ENCODE results near the gene SFMBT1.

The SFMBT1 gene

DNA sequence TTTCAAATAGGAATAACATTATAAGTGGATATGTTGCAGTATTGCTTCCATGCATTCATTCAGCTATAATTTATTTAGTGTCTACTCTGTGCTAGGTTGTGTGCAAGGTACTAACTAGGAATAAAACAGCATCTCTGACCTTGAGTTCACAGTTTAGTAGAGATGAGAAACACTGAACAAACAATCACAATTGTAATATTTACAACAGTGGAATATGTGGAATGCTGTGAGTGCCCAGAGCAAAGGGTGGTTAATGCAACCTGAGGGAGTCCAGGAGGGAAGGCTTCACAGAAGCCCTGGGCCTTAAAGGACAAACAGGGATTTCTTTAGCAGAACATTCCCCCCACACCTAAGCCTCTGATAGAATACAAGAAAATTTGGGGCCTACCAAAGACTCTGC lies 13.3 kb downstream of the SFMBT1 start:
- TF ChIP-seq, protein P1, sequence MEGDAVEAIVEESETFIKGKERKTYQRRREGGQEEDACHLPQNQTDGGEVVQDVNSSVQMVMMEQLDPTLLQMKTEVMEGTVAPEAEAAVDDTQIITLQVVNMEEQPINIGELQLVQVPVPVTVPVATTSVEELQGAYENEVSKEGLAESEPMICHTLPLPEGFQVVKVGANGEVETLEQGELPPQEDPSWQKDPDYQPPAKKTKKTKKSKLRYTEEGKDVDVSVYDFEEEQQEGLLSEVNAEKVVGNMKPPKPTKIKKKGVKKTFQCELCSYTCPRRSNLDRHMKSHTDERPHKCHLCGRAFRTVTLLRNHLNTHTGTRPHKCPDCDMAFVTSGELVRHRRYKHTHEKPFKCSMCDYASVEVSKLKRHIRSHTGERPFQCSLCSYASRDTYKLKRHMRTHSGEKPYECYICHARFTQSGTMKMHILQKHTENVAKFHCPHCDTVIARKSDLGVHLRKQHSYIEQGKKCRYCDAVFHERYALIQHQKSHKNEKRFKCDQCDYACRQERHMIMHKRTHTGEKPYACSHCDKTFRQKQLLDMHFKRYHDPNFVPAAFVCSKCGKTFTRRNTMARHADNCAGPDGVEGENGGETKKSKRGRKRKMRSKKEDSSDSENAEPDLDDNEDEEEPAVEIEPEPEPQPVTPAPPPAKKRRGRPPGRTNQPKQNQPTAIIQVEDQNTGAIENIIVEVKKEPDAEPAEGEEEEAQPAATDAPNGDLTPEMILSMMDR (IDR thresholded peaks at IDR 0.05; ENCODE audit: borderline replicate concordance, control extremely low read depth, extremely low read depth, insufficient read depth, missing control alignments) = no peak
- no peak for DNase-seq (ENCODE audit: low spot score)
- in situ Hi-C loops (cut with MboI; ENCODE audit: low sequenced_read_pairs, unreplicated experiment) = no loop called here

DNA sequence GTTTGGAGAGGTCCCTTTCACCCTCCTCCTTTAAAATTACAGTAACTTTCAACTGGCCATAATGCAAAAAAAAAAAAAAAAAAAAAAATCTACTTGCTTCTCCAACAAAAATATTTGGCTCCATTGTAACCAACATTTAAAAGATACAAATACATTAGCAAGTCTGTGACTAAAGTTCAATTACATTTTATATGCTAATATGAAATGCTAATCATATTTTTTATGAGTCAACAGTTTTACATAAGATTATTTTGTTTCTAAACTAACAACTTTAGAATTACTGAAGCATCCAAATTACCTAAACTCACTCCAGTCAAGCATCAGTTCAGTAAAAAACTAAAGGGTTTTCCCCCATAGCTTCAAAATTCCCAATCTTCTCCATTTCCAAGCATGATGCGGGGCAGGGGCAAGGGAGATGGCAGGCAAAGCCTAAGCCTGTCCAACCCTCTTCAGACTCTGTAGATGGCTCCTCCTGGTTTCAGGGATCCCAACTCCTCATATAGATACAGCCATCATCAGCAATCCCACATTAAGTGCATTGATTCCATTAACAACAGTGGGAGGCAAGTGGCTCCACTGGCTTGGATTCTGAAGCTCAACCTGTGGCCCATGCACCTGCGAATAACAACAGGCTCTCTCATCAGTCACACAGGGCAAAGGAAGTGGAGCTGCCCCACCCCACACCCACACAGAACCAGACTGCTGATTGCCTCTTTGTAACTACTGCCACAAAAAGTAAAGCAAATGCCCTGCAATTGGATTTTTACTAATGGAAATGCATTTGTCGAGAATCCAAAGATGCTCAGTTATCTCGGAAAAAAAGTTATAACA lies 15.0 kb downstream of the SFMBT1 start:
- DNase-seq (ENCODE audit: low spot score) = peak; percentile 59
- in situ Hi-C loops (cut with MboI; ENCODE audit: low sequenced_read_pairs, unreplicated experiment) = no loop called here
- TF ChIP-seq, protein P1 (IDR thresholded peaks at IDR 0.05; ENCODE audit: borderline replicate concordance, control extremely low read depth, extremely low read depth, insufficient read depth, missing control alignments) = no peak

DNA sequence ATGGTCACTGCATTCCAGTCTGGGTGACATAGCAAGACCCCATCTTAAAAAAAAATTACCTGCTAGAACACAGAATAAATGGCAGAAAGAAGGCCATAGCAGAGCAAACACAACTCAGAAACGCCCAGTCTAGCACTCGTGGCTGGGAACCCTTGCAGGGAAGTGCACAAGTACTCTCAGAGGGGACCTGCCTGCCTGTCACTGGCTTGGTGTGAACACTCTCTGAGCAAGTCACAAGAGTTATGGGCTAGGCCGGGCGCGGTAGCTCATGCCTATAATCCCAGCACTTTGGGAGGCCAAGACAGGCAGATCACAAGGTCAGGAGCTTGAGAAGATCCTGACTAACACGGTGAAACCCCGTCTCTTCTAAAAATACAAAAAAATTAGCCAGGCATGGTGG lies 17.2 kb downstream of the SFMBT1 start:
- in situ Hi-C loops (cut with MboI; ENCODE audit: low sequenced_read_pairs, unreplicated experiment) = no loop called here
- TF ChIP-seq, protein P1 (IDR thresholded peaks at IDR 0.05; ENCODE audit: borderline replicate concordance, control extremely low read depth, extremely low read depth, insufficient read depth, missing control alignments) = no peak
- no peak for DNase-seq (ENCODE audit: low spot score)

- TF ChIP-seq, protein P1 (IDR thresholded peaks at IDR 0.05; ENCODE audit: borderline replicate concordance, control extremely low read depth, extremely low read depth, insufficient read depth, missing control alignments) = no peak
- in situ Hi-C loops (cut with MboI; ENCODE audit: low sequenced_read_pairs, unreplicated experiment) = no loop called here
- no peak for DNase-seq (ENCODE audit: low spot score)
These were observed 18.5 kb downstream of the SFMBT1 start for GRCh38 chr3:53027254-53027844.

GRCh38 chr3:53026382-53027162 lies 19.3 kb downstream of the SFMBT1 start:
- TF ChIP-seq, protein P1 (IDR thresholded peaks at IDR 0.05; ENCODE audit: borderline replicate concordance, control extremely low read depth, extremely low read depth, insufficient read depth, missing control alignments) = no peak
- no peak for DNase-seq (ENCODE audit: low spot score)
- in situ Hi-C loops (cut with MboI; ENCODE audit: low sequenced_read_pairs, unreplicated experiment) = no loop called here

GRCh38 chr3:53024315-53024714 lies 21.6 kb downstream of the SFMBT1 start:
- no peak for DNase-seq (ENCODE audit: low spot score)
- TF ChIP-seq, protein P1 (IDR thresholded peaks at IDR 0.05; ENCODE audit: borderline replicate concordance, control extremely low read depth, extremely low read depth, insufficient read depth, missing control alignments) = no peak
- in situ Hi-C loops (cut with MboI; ENCODE audit: low sequenced_read_pairs, unreplicated experiment) = no loop called here
